HCT116 (cell line): Measurements from ENCODE around the gene GREM2. TPM values are rescaled to one million over a fixed set of nuclear protein-coding genes. Genes with fewer than 3 reads are reported as not detected.

Source experiments
- ATAC-seq: fragments of 200-7000 bp; cut with Tn5 transposase; 2 replicates; pipeline ENCODE4 v1.9.1; 2020; ENCODE audit warnings: mild to moderate bottlenecking, moderate library complexity
- BruUV-seq: library from RNA; stranded (reverse); fragments of 400-500 nt; replicated peaks from 2 replicates; lab custom pipeline; 2021; lab: Mats Ljungman, UMichigan
- CTCF ChIA-PET: fragments of 300-600 bp; sonication (Branson Sonifier 250); formaldehyde crosslinking; loops from one replicate; lab custom pipeline; 2021; ENCODE audit warnings: antibody characterized with exemption; lab: Charles Lee
- POLR2A ChIA-PET: fragments of 300-600, 350-600 bp; sonication (Branson Sonifier 250); formaldehyde crosslinking; loops from one replicate; lab custom pipeline; 2021; ENCODE audit warnings: antibody characterized with exemption; lab: Charles Lee
- RAD21 ChIA-PET, 2 experiments: fragments of 300-600 bp; sonication (Branson Sonifier 250); formaldehyde crosslinking; loops; one replicate each; lab custom pipeline; 2023; ENCODE audit warnings: low total read pairs in 2 of 2; ENCODE audit not compliant: uncharacterized antibody in 2 of 2, unreplicated experiment in 2 of 2, low non-redundant PET in 1 of 2; lab: Charles Lee
- DNase-seq: peaks from one replicate; pipeline ENCODE4 v3.0.0-alpha.2; 2010; ENCODE audit warnings: low read depth, low spot score
- H2AFZ ChIP-seq: fragments of 200-600 bp; shearing (Covaris generic), sonication (generic); 2 replicates; pipeline ENCODE4 v1.6.1; 2017; ENCODE audit warnings: low read depth, mixed run types, mixed read lengths, antibody characterized with exemption, low read length; ENCODE audit not compliant: poor library complexity, severe bottlenecking
- H3K27ac ChIP-seq: 2 replicates; pipeline ENCODE4 v1.5.1; 2012; ENCODE audit warnings: low read depth, low read length
- H3K27me3 ChIP-seq: fragments of 200-600 bp; sonication (generic); 2 replicates; pipeline ENCODE4 v1.6.1; 2016; ENCODE audit warnings: mixed run types, low read length, mixed read lengths; ENCODE audit not compliant: insufficient read depth
- H3K36me3 ChIP-seq, 2 experiments: fragments of 200-500 bp in 1 of 2; fragments of 200-600 bp in 1 of 2; sonication (Bioruptor generic) in 1 of 2; sonication (generic) in 1 of 2; 2 replicates each; pipeline versions ENCODE4 v1.5.1 to v1.6.1; 2014 to 2016; ENCODE audit warnings: low read length in 2 of 2, inconsistent platforms in 1 of 2, mixed read lengths in 1 of 2, mixed run types in 1 of 2; ENCODE audit not compliant: insufficient read depth in 2 of 2, control insufficient read depth in 1 of 2
- H3K4me1 ChIP-seq, 2 experiments: fragments of 200-600 bp in 1 of 2; sonication (generic) in 1 of 2; 2 replicates each; pipeline versions ENCODE4 v1.5.1 to v1.6.1; 2012 to 2017; ENCODE audit warnings: low read length in 2 of 2, inconsistent platforms in 1 of 2, mild to moderate bottlenecking in 1 of 2, mixed read lengths in 1 of 2, mixed run types in 1 of 2, moderate library complexity in 1 of 2; ENCODE audit not compliant: insufficient read depth in 2 of 2, control insufficient read depth in 1 of 2
- H3K4me2 ChIP-seq: fragments of 200-600 bp; sonication (generic); 2 replicates; pipeline ENCODE4 v1.6.1; 2017; ENCODE audit warnings: mixed run types, low read length, mixed read lengths
- H3K4me3 ChIP-seq, 2 experiments: fragments of 200-600 bp in 1 of 2; sonication (generic) in 1 of 2; replicated peaks in 1 of 2; 2 replicates each; pipeline ENCODE4 v1.5.1; 2011 to 2016; ENCODE audit warnings: low read length in 2 of 2, control low read depth in 1 of 2, low read depth in 1 of 2, mild to moderate bottlenecking in 1 of 2, mixed read lengths in 1 of 2, mixed run types in 1 of 2
- H3K79me2 ChIP-seq: fragments of 200-600 bp; sonication (generic); 2 replicates; pipeline ENCODE4 v1.6.1; 2017; ENCODE audit warnings: mild to moderate bottlenecking, mixed run types, low read length, moderate library complexity, mixed read lengths; ENCODE audit not compliant: insufficient read depth
- H3K9ac ChIP-seq: fragments of 200-600 bp; sonication (generic); 2 replicates; pipeline ENCODE4 v1.6.1; 2016; ENCODE audit warnings: low read length, mixed read lengths
- H3K9me2 ChIP-seq: fragments of 200-600 bp; sonication (generic), shearing (Covaris generic); 2 replicates; pipeline ENCODE4 v1.6.1; 2017; ENCODE audit warnings: mixed run types, mild to moderate bottlenecking, moderate library complexity; ENCODE audit not compliant: insufficient read depth
- H3K9me3 ChIP-seq, 2 experiments: fragments of 200-500 bp in 1 of 2; fragments of 200-600 bp in 1 of 2; sonication (Bioruptor generic) in 1 of 2; sonication (generic) in 1 of 2; 2 replicates each; pipeline ENCODE4 v1.6.1; 2014 to 2017; ENCODE audit warnings: low read length in 2 of 2, mixed read lengths in 2 of 2, inconsistent platforms in 1 of 2, low read depth in 1 of 2, mild to moderate bottlenecking in 1 of 2, mixed run types in 1 of 2, moderate library complexity in 1 of 2; ENCODE audit not compliant: control insufficient read depth in 1 of 2, insufficient read depth in 1 of 2
- H4K20me1 ChIP-seq: fragments of 200-600 bp; sonication (generic), shearing (Covaris generic); 2 replicates; pipeline ENCODE4 v1.6.1; 2017; ENCODE audit warnings: mixed run types, mild to moderate bottlenecking, moderate library complexity; ENCODE audit not compliant: insufficient read depth
- CEBPB ChIP-seq: IDR thresholded peaks from 2 replicates; pipeline ENCODE4 v1.6.1; 2012; ENCODE audit warnings: low read depth
- CTCF ChIP-seq, 3 experiments: fragments of 200-600 bp in 1 of 3; sonication (generic) in 1 of 3; IDR thresholded peaks in 2 of 3; conservative IDR thresholded peaks in 1 of 3; 2 replicates each; pipeline ENCODE4 v1.5.1; 2012 to 2017; ENCODE audit warnings: low read depth in 2 of 3, low read length in 2 of 3, antibody characterized with exemption in 1 of 3, borderline replicate concordance in 1 of 3, control low read depth in 1 of 3, mild to moderate bottlenecking in 1 of 3, mixed read lengths in 1 of 3, mixed run types in 1 of 3, moderate library complexity in 1 of 3; ENCODE audit not compliant: insufficient read depth in 1 of 3
- MAX ChIP-seq: IDR thresholded peaks from 2 replicates; pipeline ENCODE4 v1.6.1; 2012
- POLR2AphosphoS5 ChIP-seq: IDR thresholded peaks from 2 replicates; pipeline ENCODE4 v1.6.1; 2011; ENCODE audit warnings: mild to moderate bottlenecking, low read depth, low read length, moderate library complexity
- RAD21 ChIP-seq: IDR thresholded peaks from 2 replicates; pipeline ENCODE4 v1.6.1; 2012; ENCODE audit warnings: low read depth, mild to moderate bottlenecking
- REST ChIP-seq: IDR thresholded peaks from 2 replicates; pipeline ENCODE4 v1.6.1; 2012; ENCODE audit warnings: low read depth
- SIN3A ChIP-seq: IDR thresholded peaks from 2 replicates; pipeline ENCODE4 v1.6.1; 2012; ENCODE audit warnings: low read depth
- ZNF274 ChIP-seq: fragments of 200-500 bp; sonication (Bioruptor generic); IDR thresholded peaks from 2 replicates; pipeline ENCODE4 v1.6.1; 2014; ENCODE audit warnings: mild to moderate bottlenecking, low read depth, low read length, inconsistent platforms
- intact Hi-C: fragments of 100-400 bp; cut with micrococcal nuclease; formaldehyde crosslinking; loops from 2 replicates; pipeline ENCODE4 v1.10.0; 2022
- total RNA-seq: library from RNA; stranded (reverse); gene quantifications from one replicate; pipeline ENCODE4 v1.2.1, GENCODE V29; 2021; ENCODE audit not compliant: unreplicated experiment

Gene GREM2
- total RNA-seq, 1 experiment from 2014 or later, result not detected

- intact Hi-C loops, result no loop called here
- DNase-seq (no peak), ATAC-seq (no peak)
- TF ChIP-seq CEBPB (no peak), REST (no peak), ZNF274 (no peak), SIN3A (no peak), CTCF (IDR thresholded peaks at IDR 0.05 in 2 of 3, conservative IDR thresholded peaks at IDR 0.05 in 1 of 3; ENCODE audit: borderline replicate concordance in 1 of 3, insufficient read depth in 1 of 3, low read depth in 2 of 3, low read length in 2 of 3) (no peak), RAD21 (no peak), MAX (no peak), POLR2AphosphoS5 (no peak)
- Histone ChIP-seq H3K27ac (no peak overlapping the region), H3K9me2 (no peaks in the 10 kb centered on the region), H3K4me3 (no peak overlapping the region), H3K79me2 (no peaks in the 10 kb centered on the region), H3K4me1 (no peaks in the 10 kb centered on the region), H3K9me3 (peaks cover 21% of the 10 kb centered on the region in 2 experiments; a peak in 3 of 4 replicates), H3K4me2 (no peak overlapping the region), H3K9ac (no peak overlapping the region), H2AFZ (no peak overlapping the region), H3K27me3 (no peaks in the 10 kb centered on the region), H4K20me1 (no peaks in the 10 kb centered on the region), H3K36me3 (no peaks in the 10 kb centered on the region)
- RAD21 ChIA-PET, result no interaction called here
- BruUV-seq, result no TSS peak
- POLR2A ChIA-PET, result no interaction called here
- CTCF ChIA-PET, result no interaction called here
Measured at GRCh38 chr1:240562779-240563178, 49.2 kb downstream of the GREM2 start.
